Smooth muscle cell (in vitro differentiated cells): ENCODE results near the gene ARHGAP45. TPM values are rescaled to one million over a fixed set of nuclear protein-coding genes. Genes with fewer than 3 reads are reported as not detected.

Source experiments
- DNase-seq: peaks from one replicate; lab custom pipeline; 2025; ENCODE audit not compliant: unreplicated experiment; lab: John Stamatoyannopoulos, UW
- H2AFZ ChIP-seq: fragments of 200-600 bp; sonication (generic); 2 replicates; pipeline ENCODE4 v1.6.0; 2016; ENCODE audit warnings: antibody characterized with exemption, low read depth, mild to moderate bottlenecking
- H3F3A ChIP-seq: fragments of 200-600 bp; sonication (generic); 2 replicates; pipeline ENCODE4 v1.6.0; 2017; ENCODE audit warnings: antibody characterized with exemption, low read depth
- H3K27ac ChIP-seq: fragments of 200-600 bp; sonication (generic); 2 replicates; pipeline ENCODE4 v1.5.1; 2016; ENCODE audit warnings: low read depth, mild to moderate bottlenecking
- H3K27me3 ChIP-seq: fragments of 200-600 bp; sonication (generic); 2 replicates; pipeline ENCODE4 v1.6.1; 2016; ENCODE audit warnings: low read depth, mild to moderate bottlenecking
- H3K36me3 ChIP-seq: fragments of 200-600 bp; sonication (generic); 2 replicates; pipeline ENCODE4 v1.5.1; 2016; ENCODE audit warnings: low read depth
- H3K4me1 ChIP-seq: fragments of 200-600 bp; sonication (generic); 2 replicates; pipeline ENCODE4 v1.5.1; 2016; ENCODE audit warnings: low read depth
- H3K4me2 ChIP-seq: fragments of 200-600 bp; sonication (generic); 2 replicates; pipeline ENCODE4 v1.6.0; 2016; ENCODE audit warnings: mild to moderate bottlenecking
- H3K4me3 ChIP-seq: fragments of 200-600 bp; sonication (generic); 2 replicates; pipeline ENCODE4 v1.5.1; 2016; ENCODE audit warnings: mild to moderate bottlenecking
- H3K79me2 ChIP-seq: fragments of 200-600 bp; sonication (generic); 2 replicates; pipeline ENCODE4 v1.6.0; 2016; ENCODE audit warnings: low read depth, mild to moderate bottlenecking
- H3K9ac ChIP-seq: fragments of 200-600 bp; sonication (generic); 2 replicates; pipeline ENCODE4 v1.6.0; 2016; ENCODE audit warnings: low read depth
- H3K9me3 ChIP-seq: fragments of 200-600 bp; sonication (generic); replicated peaks from 2 replicates; pipeline ENCODE4 v1.5.1; 2016; ENCODE audit warnings: low read depth
- H4K20me1 ChIP-seq: fragments of 200-600 bp; sonication (generic); 2 replicates; pipeline ENCODE4 v1.6.0; 2016; ENCODE audit warnings: low read depth
- WGBS: methylation state at CpG from one replicate; pipeline ENCODE4 v1.1.7; 2016; ENCODE audit warnings: low lambda C conversion rate; 5-methylcytosine and 5-hydroxymethylcytosine counted together
- polyA plus RNA-seq: library from polyadenylated mRNA; unstranded; fragments of >200 nt; fragmentation: Nextera tagmentation; extraction: Ambion mirVana; gene quantifications from 2 replicates; pipeline ENCODE4 v1.2.1, GENCODE V29; 2016
- total RNA-seq: library from RNA; depleted of rRNA; stranded (reverse); fragments of >200 nt; gene quantifications from 2 replicates; pipeline ENCODE4 v1.2.3, GENCODE V29; 2014
- TF ChIP-seq, protein P1 (sequence below): fragments of 200-600 bp; sonication (generic); IDR thresholded peaks from 2 replicates; pipeline ENCODE4 v1.5.1; 2017; ENCODE audit warnings: borderline replicate concordance, mild to moderate bottlenecking, antibody characterized with exemption; ENCODE audit not compliant: insufficient read depth, poor library complexity, severe bottlenecking

Gene ARHGAP45
- total and polyA plus RNA-seq, 2 experiments from 2014 or later, result 4.4 to 8.0 TPM

GRCh38 chr19:1070576-1070930, 3.6 kb downstream of the ARHGAP45 start:
- peaks cover under 1% of the 10 kb centered on the region for H3F3A ChIP-seq
- H3K27ac ChIP-seq, result no peak overlapping the region
- no peak overlapping the region for H3K4me3 ChIP-seq
- TF ChIP-seq, protein P1, sequence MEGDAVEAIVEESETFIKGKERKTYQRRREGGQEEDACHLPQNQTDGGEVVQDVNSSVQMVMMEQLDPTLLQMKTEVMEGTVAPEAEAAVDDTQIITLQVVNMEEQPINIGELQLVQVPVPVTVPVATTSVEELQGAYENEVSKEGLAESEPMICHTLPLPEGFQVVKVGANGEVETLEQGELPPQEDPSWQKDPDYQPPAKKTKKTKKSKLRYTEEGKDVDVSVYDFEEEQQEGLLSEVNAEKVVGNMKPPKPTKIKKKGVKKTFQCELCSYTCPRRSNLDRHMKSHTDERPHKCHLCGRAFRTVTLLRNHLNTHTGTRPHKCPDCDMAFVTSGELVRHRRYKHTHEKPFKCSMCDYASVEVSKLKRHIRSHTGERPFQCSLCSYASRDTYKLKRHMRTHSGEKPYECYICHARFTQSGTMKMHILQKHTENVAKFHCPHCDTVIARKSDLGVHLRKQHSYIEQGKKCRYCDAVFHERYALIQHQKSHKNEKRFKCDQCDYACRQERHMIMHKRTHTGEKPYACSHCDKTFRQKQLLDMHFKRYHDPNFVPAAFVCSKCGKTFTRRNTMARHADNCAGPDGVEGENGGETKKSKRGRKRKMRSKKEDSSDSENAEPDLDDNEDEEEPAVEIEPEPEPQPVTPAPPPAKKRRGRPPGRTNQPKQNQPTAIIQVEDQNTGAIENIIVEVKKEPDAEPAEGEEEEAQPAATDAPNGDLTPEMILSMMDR, result no peak
- no peak for DNase-seq
- WGBS, result 27% methylated on average over 20 of the region's 21 CpGs
- peaks cover 10% of the 10 kb centered on the region for H4K20me1 ChIP-seq
- H3K36me3 ChIP-seq, result no peaks in the 10 kb centered on the region
- no peak overlapping the region for H3K9ac ChIP-seq
- peaks cover 39% of the 10 kb centered on the region for H3K27me3 ChIP-seq
- peaks cover 6% of the 10 kb centered on the region for H3K4me1 ChIP-seq
- H3K4me2 ChIP-seq, result peak overlapping the region; percentile 61
- no peak overlapping the region for H2AFZ ChIP-seq
- H3K79me2 ChIP-seq, result no peaks in the 10 kb centered on the region
- H3K9me3 ChIP-seq, result no peaks in the 10 kb centered on the region

GRCh38 chr19:1070931-1071791, 4.2 kb downstream of the ARHGAP45 start:
- no peak overlapping the region for H3K4me3 ChIP-seq
- no peak overlapping the region for H3K27ac ChIP-seq
- H3K27me3 ChIP-seq, result peaks cover 39% of the 10 kb centered on the region
- no peak overlapping the region for H3K9ac ChIP-seq
- H3F3A ChIP-seq, result no peaks in the 10 kb centered on the region
- no peaks in the 10 kb centered on the region for H3K79me2 ChIP-seq
- no peak overlapping the region for H2AFZ ChIP-seq
- 14% methylated on average over 60 of the region's 99 CpGs for WGBS
- H3K4me2 ChIP-seq, result peak overlapping the region; percentile 61
- no peak for DNase-seq
- TF ChIP-seq, protein P1, result no peak
- no peaks in the 10 kb centered on the region for H3K36me3 ChIP-seq
- H4K20me1 ChIP-seq, result peaks cover 10% of the 10 kb centered on the region
- H3K4me1 ChIP-seq, result peaks cover 5% of the 10 kb centered on the region
- H3K9me3 ChIP-seq, result no peaks in the 10 kb centered on the region

GRCh38 chr19:1072371-1073015, 5.5 kb downstream of the ARHGAP45 start:
- Histone ChIP-seq H3K36me3 (no peaks in the 10 kb centered on the region), H3K9me3 (no peaks in the 10 kb centered on the region), H3K4me1 (no peaks in the 10 kb centered on the region), H3F3A (no peaks in the 10 kb centered on the region), H3K27me3 (peaks cover 35% of the 10 kb centered on the region), H4K20me1 (peaks cover 10% of the 10 kb centered on the region), H3K79me2 (no peaks in the 10 kb centered on the region), H2AFZ (no peak overlapping the region), H3K4me2 (no peak overlapping the region), H3K27ac (no peak overlapping the region), H3K4me3 (no peak overlapping the region), H3K9ac (no peak overlapping the region)
- TF ChIP-seq, protein P1, result no peak
- WGBS, result 93% methylated on average over 11 of the region's 11 CpGs
- DNase-seq, result no peak
